ENCODE data around the gene ALDOC. TPM values are rescaled to one million over a fixed set of nuclear protein-coding genes. Genes with fewer than 3 reads are reported as not detected.

Gene ALDOC
- total and polyA plus RNA-seq, 10 of the 15 experiments (the other 5 are each of a cell fraction or from before 2014, with no cell fraction given), result 16.0 to 268 (median 78.2) TPM

GRCh38 chr17:28576758-28577465 lies at the start of gene ALDOC (continued):
- TF ChIP-seq NKRF (conservative IDR thresholded peaks at IDR 0.05) (0 out of 2 replicates have a peak, but pooled peaks have one; percentile 59), EP300 (IDR thresholded peaks at IDR 0.05; ENCODE audit: borderline replicate concordance in 1 of 2, control insufficient read depth in 1 of 2, low read depth in 2 of 2, low read length in 2 of 2) (no peak), BCL3 (IDR thresholded peaks at IDR 0.05; ENCODE audit: borderline replicate concordance, insufficient read depth, low read depth, low read length, poor library complexity, severe bottlenecking) (no peak), TCF12 (IDR thresholded peaks at IDR 0.05; ENCODE audit: low read depth, low read length) (no peak), RBBP5 (conservative IDR thresholded peaks at IDR 0.05) (no peak), POLR2AphosphoS5 (IDR thresholded peaks at IDR 0.05; ENCODE audit: low read length) (peak; percentile 91), BCL11A (IDR thresholded peaks at IDR 0.05; ENCODE audit: low read depth, low read length) (no peak), KLF5 (IDR thresholded peaks at IDR 0.05; ENCODE audit: partially characterized antibody) (no peak), CREM (IDR thresholded peaks at IDR 0.05; ENCODE audit: low read depth) (0 out of 2 replicates have a peak, but pooled peaks have one; percentile 42), E2F4 (IDR thresholded peaks at IDR 0.05; ENCODE audit: low read depth, low read length) (no peak), MEF2A (IDR thresholded peaks at IDR 0.05; ENCODE audit: insufficient read depth, low read depth, low read length) (no peak), MEF2B (IDR thresholded peaks at IDR 0.05; ENCODE audit: partially characterized antibody, poor library complexity, severe bottlenecking) (no peak), GATAD2B (conservative IDR thresholded peaks at IDR 0.05; ENCODE audit: low read depth) (no peak), SRF (IDR thresholded peaks at IDR 0.05; ENCODE audit: low read depth in 2 of 2, low read length in 2 of 2) (peak in 1 of 2 experiments; percentile 54; a peak in 1 of 4 replicates), TAF1 (IDR thresholded peaks at IDR 0.05; ENCODE audit: borderline replicate concordance, low read depth, low read length) (peak; percentile 88), ZSCAN29 (IDR thresholded peaks at IDR 0.05) (no peak), RCOR1 (conservative IDR thresholded peaks at IDR 0.05; ENCODE audit: low read depth, low read length) (no peak), HDGF (IDR thresholded peaks at IDR 0.05) (peak; percentile 99)
- TF ChIP-seq, protein P1, sequence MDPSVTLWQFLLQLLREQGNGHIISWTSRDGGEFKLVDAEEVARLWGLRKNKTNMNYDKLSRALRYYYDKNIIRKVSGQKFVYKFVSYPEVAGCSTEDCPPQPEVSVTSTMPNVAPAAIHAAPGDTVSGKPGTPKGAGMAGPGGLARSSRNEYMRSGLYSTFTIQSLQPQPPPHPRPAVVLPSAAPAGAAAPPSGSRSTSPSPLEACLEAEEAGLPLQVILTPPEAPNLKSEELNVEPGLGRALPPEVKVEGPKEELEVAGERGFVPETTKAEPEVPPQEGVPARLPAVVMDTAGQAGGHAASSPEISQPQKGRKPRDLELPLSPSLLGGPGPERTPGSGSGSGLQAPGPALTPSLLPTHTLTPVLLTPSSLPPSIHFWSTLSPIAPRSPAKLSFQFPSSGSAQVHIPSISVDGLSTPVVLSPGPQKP (IDR thresholded peaks at IDR 0.05; ENCODE audit: low read depth, low read length), result no peak
- TF ChIP-seq, protein P2, sequence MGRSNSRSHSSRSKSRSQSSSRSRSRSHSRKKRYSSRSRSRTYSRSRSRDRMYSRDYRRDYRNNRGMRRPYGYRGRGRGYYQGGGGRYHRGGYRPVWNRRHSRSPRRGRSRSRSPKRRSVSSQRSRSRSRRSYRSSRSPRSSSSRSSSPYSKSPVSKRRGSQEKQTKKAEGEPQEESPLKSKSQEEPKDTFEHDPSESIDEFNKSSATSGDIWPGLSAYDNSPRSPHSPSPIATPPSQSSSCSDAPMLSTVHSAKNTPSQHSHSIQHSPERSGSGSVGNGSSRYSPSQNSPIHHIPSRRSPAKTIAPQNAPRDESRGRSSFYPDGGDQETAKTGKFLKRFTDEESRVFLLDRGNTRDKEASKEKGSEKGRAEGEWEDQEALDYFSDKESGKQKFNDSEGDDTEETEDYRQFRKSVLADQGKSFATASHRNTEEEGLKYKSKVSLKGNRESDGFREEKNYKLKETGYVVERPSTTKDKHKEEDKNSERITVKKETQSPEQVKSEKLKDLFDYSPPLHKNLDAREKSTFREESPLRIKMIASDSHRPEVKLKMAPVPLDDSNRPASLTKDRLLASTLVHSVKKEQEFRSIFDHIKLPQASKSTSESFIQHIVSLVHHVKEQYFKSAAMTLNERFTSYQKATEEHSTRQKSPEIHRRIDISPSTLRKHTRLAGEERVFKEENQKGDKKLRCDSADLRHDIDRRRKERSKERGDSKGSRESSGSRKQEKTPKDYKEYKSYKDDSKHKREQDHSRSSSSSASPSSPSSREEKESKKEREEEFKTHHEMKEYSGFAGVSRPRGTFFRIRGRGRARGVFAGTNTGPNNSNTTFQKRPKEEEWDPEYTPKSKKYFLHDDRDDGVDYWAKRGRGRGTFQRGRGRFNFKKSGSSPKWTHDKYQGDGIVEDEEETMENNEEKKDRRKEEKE (IDR thresholded peaks at IDR 0.05), result no peak
